HG02759 (cell line): Measurements from ENCODE around the gene COPS3.

Experiments used
- ATAC-seq: cut with Tn5 transposase; IDR thresholded peaks from one replicate; pipeline ENCODE4 v1.9.1; 2021; ENCODE audit warnings: mild to moderate bottlenecking, moderate library complexity; ENCODE audit not compliant: unreplicated experiment

COPS3 gene

DNA sequence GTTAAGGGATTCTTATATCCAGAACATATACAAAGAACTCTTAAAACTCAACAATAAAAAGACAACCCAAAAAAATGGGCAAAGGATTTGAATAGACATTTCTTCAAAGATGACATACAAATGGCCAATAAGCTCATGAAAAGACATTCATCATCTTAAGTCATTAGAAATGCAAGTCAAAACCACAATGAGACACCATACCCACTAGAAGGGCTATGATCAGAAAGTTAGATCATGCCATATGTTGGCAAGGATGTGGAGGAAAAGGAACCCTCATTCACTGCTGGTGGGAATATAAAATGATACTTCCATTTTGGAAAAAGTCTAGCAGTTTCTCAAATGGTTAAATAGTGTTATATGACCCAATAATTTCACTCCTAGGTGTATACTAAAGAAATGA lies 84.3 kb downstream of the COPS3 start:
- no peak for ATAC-seq
